ENCODE measurements around the gene JAG1. TPM values are rescaled to one million over a fixed set of nuclear protein-coding genes. Genes with fewer than 3 reads are reported as not detected.

The JAG1 gene
- total and polyA plus RNA-seq, 9 of the 15 experiments (the other 6 are each of a cell fraction or from before 2014, with no cell fraction given), result 0.04 to 0.40 (median 0.07) TPM

DNA sequence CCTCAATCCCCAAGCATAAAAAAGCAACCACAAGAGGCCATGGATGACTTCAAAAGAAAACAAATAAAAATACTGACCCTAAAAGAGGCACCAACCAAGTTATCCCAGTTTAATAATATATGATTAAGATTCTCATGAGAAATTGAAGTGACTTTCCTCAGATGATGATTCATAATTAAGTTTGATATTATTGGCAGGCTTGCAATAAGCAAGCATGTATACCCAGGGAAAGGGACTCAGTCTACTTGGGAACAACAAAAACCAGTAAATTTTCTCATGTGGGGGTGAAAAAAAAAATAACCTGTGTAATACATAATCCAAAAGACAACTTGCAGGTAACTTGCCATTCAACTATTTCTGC, 19.6 kb downstream of the JAG1 start (continued):
- TF ChIP-seq, protein P1, sequence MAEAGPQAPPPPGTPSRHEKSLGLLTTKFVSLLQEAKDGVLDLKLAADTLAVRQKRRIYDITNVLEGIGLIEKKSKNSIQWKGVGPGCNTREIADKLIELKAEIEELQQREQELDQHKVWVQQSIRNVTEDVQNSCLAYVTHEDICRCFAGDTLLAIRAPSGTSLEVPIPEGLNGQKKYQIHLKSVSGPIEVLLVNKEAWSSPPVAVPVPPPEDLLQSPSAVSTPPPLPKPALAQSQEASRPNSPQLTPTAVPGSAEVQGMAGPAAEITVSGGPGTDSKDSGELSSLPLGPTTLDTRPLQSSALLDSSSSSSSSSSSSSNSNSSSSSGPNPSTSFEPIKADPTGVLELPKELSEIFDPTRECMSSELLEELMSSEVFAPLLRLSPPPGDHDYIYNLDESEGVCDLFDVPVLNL (CRISPR knock-in tag; IDR thresholded peaks at IDR 0.05; ENCODE audit: low read depth), result no peak
- TF ChIP-seq, protein P2, sequence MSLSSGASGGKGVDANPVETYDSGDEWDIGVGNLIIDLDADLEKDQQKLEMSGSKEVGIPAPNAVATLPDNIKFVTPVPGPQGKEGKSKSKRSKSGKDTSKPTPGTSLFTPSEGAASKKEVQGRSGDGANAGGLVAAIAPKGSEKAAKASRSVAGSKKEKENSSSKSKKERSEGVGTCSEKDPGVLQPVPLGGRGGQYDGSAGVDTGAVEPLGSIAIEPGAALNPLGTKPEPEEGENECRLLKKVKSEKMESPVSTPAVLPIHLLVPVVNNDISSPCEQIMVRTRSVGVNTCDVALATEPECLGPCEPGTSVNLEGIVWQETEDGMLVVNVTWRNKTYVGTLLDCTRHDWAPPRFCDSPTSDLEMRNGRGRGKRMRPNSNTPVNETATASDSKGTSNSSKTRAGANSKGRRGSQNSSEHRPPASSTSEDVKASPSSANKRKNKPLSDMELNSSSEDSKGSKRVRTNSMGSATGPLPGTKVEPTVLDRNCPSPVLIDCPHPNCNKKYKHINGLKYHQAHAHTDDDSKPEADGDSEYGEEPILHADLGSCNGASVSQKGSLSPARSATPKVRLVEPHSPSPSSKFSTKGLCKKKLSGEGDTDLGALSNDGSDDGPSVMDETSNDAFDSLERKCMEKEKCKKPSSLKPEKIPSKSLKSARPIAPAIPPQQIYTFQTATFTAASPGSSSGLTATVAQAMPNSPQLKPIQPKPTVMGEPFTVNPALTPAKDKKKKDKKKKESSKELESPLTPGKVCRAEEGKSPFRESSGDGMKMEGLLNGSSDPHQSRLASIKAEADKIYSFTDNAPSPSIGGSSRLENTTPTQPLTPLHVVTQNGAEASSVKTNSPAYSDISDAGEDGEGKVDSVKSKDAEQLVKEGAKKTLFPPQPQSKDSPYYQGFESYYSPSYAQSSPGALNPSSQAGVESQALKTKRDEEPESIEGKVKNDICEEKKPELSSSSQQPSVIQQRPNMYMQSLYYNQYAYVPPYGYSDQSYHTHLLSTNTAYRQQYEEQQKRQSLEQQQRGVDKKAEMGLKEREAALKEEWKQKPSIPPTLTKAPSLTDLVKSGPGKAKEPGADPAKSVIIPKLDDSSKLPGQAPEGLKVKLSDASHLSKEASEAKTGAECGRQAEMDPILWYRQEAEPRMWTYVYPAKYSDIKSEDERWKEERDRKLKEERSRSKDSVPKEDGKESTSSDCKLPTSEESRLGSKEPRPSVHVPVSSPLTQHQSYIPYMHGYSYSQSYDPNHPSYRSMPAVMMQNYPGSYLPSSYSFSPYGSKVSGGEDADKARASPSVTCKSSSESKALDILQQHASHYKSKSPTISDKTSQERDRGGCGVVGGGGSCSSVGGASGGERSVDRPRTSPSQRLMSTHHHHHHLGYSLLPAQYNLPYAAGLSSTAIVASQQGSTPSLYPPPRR (CRISPR knock-in tag; IDR thresholded peaks at IDR 0.05; ENCODE audit: borderline replicate concordance), result no peak
- TF ChIP-seq BMI1 (IDR thresholded peaks at IDR 0.05; ENCODE audit: low read length), result no peak
- TF ChIP-seq, protein P3, sequence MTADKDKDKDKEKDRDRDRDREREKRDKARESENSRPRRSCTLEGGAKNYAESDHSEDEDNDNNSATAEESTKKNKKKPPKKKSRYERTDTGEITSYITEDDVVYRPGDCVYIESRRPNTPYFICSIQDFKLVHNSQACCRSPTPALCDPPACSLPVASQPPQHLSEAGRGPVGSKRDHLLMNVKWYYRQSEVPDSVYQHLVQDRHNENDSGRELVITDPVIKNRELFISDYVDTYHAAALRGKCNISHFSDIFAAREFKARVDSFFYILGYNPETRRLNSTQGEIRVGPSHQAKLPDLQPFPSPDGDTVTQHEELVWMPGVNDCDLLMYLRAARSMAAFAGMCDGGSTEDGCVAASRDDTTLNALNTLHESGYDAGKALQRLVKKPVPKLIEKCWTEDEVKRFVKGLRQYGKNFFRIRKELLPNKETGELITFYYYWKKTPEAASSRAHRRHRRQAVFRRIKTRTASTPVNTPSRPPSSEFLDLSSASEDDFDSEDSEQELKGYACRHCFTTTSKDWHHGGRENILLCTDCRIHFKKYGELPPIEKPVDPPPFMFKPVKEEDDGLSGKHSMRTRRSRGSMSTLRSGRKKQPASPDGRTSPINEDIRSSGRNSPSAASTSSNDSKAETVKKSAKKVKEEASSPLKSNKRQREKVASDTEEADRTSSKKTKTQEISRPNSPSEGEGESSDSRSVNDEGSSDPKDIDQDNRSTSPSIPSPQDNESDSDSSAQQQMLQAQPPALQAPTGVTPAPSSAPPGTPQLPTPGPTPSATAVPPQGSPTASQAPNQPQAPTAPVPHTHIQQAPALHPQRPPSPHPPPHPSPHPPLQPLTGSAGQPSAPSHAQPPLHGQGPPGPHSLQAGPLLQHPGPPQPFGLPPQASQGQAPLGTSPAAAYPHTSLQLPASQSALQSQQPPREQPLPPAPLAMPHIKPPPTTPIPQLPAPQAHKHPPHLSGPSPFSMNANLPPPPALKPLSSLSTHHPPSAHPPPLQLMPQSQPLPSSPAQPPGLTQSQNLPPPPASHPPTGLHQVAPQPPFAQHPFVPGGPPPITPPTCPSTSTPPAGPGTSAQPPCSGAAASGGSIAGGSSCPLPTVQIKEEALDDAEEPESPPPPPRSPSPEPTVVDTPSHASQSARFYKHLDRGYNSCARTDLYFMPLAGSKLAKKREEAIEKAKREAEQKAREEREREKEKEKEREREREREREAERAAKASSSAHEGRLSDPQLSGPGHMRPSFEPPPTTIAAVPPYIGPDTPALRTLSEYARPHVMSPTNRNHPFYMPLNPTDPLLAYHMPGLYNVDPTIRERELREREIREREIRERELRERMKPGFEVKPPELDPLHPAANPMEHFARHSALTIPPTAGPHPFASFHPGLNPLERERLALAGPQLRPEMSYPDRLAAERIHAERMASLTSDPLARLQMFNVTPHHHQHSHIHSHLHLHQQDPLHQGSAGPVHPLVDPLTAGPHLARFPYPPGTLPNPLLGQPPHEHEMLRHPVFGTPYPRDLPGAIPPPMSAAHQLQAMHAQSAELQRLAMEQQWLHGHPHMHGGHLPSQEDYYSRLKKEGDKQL (CRISPR knock-in tag; IDR thresholded peaks at IDR 0.05; ENCODE audit: borderline replicate concordance), result no peak
- TF ChIP-seq NELFE (IDR thresholded peaks at IDR 0.05; ENCODE audit: insufficient read depth, insufficient read length), result no peak
- no peak for TF ChIP-seq GATAD2B (IDR thresholded peaks at IDR 0.05; ENCODE audit: borderline replicate concordance)
- no peak for TF ChIP-seq CHD2 (IDR thresholded peaks at IDR 0.05; ENCODE audit: low read depth, low read length)
- TF ChIP-seq TEAD2 (tag; IDR thresholded peaks at IDR 0.05), result no peak
- TF ChIP-seq RHOXF2B (CRISPR knock-in tag; conservative IDR thresholded peaks at IDR 0.05), result no peak
- TF ChIP-seq CC2D1A (IDR thresholded peaks at IDR 0.05), result no peak
- no peak for TF ChIP-seq LARP7 (IDR thresholded peaks at IDR 0.05)
- TF ChIP-seq MAFK (IDR thresholded peaks at IDR 0.05; ENCODE audit: low read length), result no peak
- TF ChIP-seq RAD51 (IDR thresholded peaks at IDR 0.05; ENCODE audit: borderline replicate concordance, low read depth), result no peak

Data from K562 (cell line).